H9 (cell line): ENCODE measurements around the gene FREM2. TPM values are rescaled to one million over a fixed set of nuclear protein-coding genes. Genes with fewer than 3 reads are reported as not detected.

Experiments
- DNase-seq: peaks from one replicate; pipeline ENCODE4 v3.0.0-alpha.2; 2017
- H2AFZ ChIP-seq: one replicate; pipeline ENCODE4 v1.6.1; 2013; ENCODE audit warnings: mild to moderate bottlenecking, low read length, control low read depth, moderate library complexity
- H2AK5ac ChIP-seq: 2 replicates; pipeline ENCODE4 v1.6.1; 2013; ENCODE audit warnings: low read length, control low read depth, mixed read lengths; ENCODE audit not compliant: insufficient read length
- H2BK120ac ChIP-seq: one replicate; pipeline ENCODE4 v1.6.1; 2013; ENCODE audit warnings: low read depth, mild to moderate bottlenecking, low read length, control low read depth, inconsistent platforms; ENCODE audit not compliant: poor library complexity, severe bottlenecking
- H2BK12ac ChIP-seq: 2 replicates; pipeline ENCODE4 v1.6.1; 2013; ENCODE audit warnings: low read length, control low read depth, mixed read lengths, low read depth; ENCODE audit not compliant: insufficient read length
- H2BK15ac ChIP-seq: 2 replicates; pipeline ENCODE4 v1.6.1; 2013; ENCODE audit warnings: low read depth, low read length, control low read depth
- H2BK20ac ChIP-seq: one replicate; pipeline ENCODE4 v1.6.1; 2013; ENCODE audit warnings: low read depth, mild to moderate bottlenecking, low read length, control low read depth, inconsistent platforms; ENCODE audit not compliant: poor library complexity, severe bottlenecking
- H2BK5ac ChIP-seq: 2 replicates; pipeline ENCODE4 v1.6.1; 2013; ENCODE audit warnings: low read length, control low read depth, mixed read lengths; ENCODE audit not compliant: insufficient read length
- H3K14ac ChIP-seq: 2 replicates; pipeline ENCODE4 v1.6.1; 2013; ENCODE audit warnings: low read length, control low read depth; ENCODE audit not compliant: insufficient read depth
- H3K18ac ChIP-seq: 2 replicates; pipeline ENCODE4 v1.6.1; 2013; ENCODE audit warnings: low read depth, mild to moderate bottlenecking, mixed read lengths, low read length, control low read depth; ENCODE audit not compliant: insufficient read length
- H3K23ac ChIP-seq: 2 replicates; pipeline ENCODE4 v1.6.1; 2013; ENCODE audit warnings: low read length, control low read depth, mixed read lengths, low read depth; ENCODE audit not compliant: insufficient read length
- H3K23me2 ChIP-seq: 2 replicates; pipeline ENCODE4 v1.6.1; 2013; ENCODE audit warnings: low read depth, mild to moderate bottlenecking, mixed read lengths, low read length, control low read depth; ENCODE audit not compliant: insufficient read length, poor library complexity, severe bottlenecking
- H3K27ac ChIP-seq: 2 replicates; pipeline ENCODE4 v1.5.1; 2013; ENCODE audit warnings: low read length, control low read depth, mixed read lengths, low read depth; ENCODE audit not compliant: insufficient read length
- H3K27me3 ChIP-seq: 2 replicates; pipeline ENCODE4 v1.6.1; 2013; ENCODE audit warnings: low read length, control low read depth, inconsistent platforms; ENCODE audit not compliant: insufficient read depth
- H3K4ac ChIP-seq: 2 replicates; pipeline ENCODE4 v1.6.1; 2013; ENCODE audit warnings: low read depth, mild to moderate bottlenecking, control low read depth, inconsistent platforms, low read length, moderate library complexity
- H3K4me1 ChIP-seq: 2 replicates; pipeline ENCODE4 v1.6.1; 2013; ENCODE audit warnings: low read length, control low read depth, inconsistent platforms; ENCODE audit not compliant: insufficient read depth
- H3K4me2 ChIP-seq: 2 replicates; pipeline ENCODE4 v1.6.1; 2013; ENCODE audit warnings: low read length, control low read depth, mixed read lengths; ENCODE audit not compliant: insufficient read length, insufficient read depth
- H3K56ac ChIP-seq: 2 replicates; pipeline ENCODE4 v1.6.1; 2013; ENCODE audit warnings: low read depth, mild to moderate bottlenecking, mixed read lengths, low read length, control low read depth; ENCODE audit not compliant: insufficient read length
- H3K79me1 ChIP-seq: 2 replicates; pipeline ENCODE4 v1.6.1; 2013; ENCODE audit warnings: low read depth, mild to moderate bottlenecking, moderate library complexity, low read length, control low read depth, inconsistent platforms; ENCODE audit not compliant: insufficient read depth, poor library complexity, severe bottlenecking
- H3K79me2 ChIP-seq: 2 replicates; pipeline ENCODE4 v1.6.1; 2013; ENCODE audit warnings: low read length, control low read depth, inconsistent platforms; ENCODE audit not compliant: insufficient read depth
- H3K9ac ChIP-seq: 2 replicates; pipeline ENCODE4 v1.6.1; 2013; ENCODE audit warnings: low read length, control low read depth, mixed read lengths; ENCODE audit not compliant: insufficient read length; ENCODE audit errors: extremely low read depth
- H3K9me3 ChIP-seq: one replicate; pipeline ENCODE4 v1.6.1; 2013; ENCODE audit warnings: low read depth, low read length, inconsistent platforms; ENCODE audit not compliant: control insufficient read depth
- H3T11ph ChIP-seq: one replicate; pipeline ENCODE4 v1.6.1; 2013; ENCODE audit warnings: mild to moderate bottlenecking, low read length, control low read depth, inconsistent platforms
- H4K20me1 ChIP-seq: one replicate; pipeline ENCODE4 v1.6.1; 2013; ENCODE audit not compliant: control insufficient read depth, insufficient read length, insufficient read depth
- H4K5ac ChIP-seq: 2 replicates; pipeline ENCODE4 v1.6.1; 2013; ENCODE audit warnings: low read depth, mild to moderate bottlenecking, mixed read lengths, low read length, control low read depth; ENCODE audit not compliant: insufficient read length
- H4K8ac ChIP-seq: replicated peaks from 2 replicates; pipeline ENCODE4 v1.6.1; 2013; ENCODE audit warnings: low read length, control low read depth, mixed read lengths, low read depth; ENCODE audit not compliant: insufficient read length
- H4K91ac ChIP-seq: 2 replicates; pipeline ENCODE4 v1.6.1; 2013; ENCODE audit warnings: low read depth, mild to moderate bottlenecking, moderate library complexity, mixed read lengths, low read length, control low read depth; ENCODE audit not compliant: insufficient read length
- H3K27ac Mint-ChIP-seq, 3 experiments: 2 replicates in 2 of 3; 3 replicates in 1 of 3; pipeline ENCODE4 v1.8.0; 2020 to 2021; ENCODE audit warnings: mixed read lengths in 3 of 3, mild to moderate bottlenecking in 1 of 3, moderate library complexity in 1 of 3
- H3K27me3 Mint-ChIP-seq: 2 replicates; pipeline ENCODE4 v1.8.0; 2021; ENCODE audit warnings: low read depth, mild to moderate bottlenecking, moderate library complexity, mixed read lengths
- H3K36me3 Mint-ChIP-seq, 3 experiments: 2 replicates in 2 of 3; 3 replicates in 1 of 3; pipeline ENCODE4 v1.8.0; 2020 to 2021; ENCODE audit warnings: low read depth in 3 of 3, mixed read lengths in 3 of 3; ENCODE audit not compliant: insufficient read depth in 1 of 3
- H3K4me1 Mint-ChIP-seq, 2 experiments: 2 replicates each; pipeline ENCODE4 v1.8.0; 2020; ENCODE audit warnings: mixed read lengths in 2 of 2
- H3K4me3 Mint-ChIP-seq, 2 experiments: 2 replicates in 1 of 2; 3 replicates in 1 of 2; pipeline ENCODE4 v1.8.0; 2020 to 2021; ENCODE audit warnings: mild to moderate bottlenecking in 2 of 2, mixed read lengths in 2 of 2, moderate library complexity in 1 of 2
- H3K9me3 Mint-ChIP-seq, 2 experiments: 2 replicates in 1 of 2; 3 replicates in 1 of 2; pipeline ENCODE4 v1.8.0; 2020; ENCODE audit warnings: mild to moderate bottlenecking in 2 of 2, mixed read lengths in 2 of 2, moderate library complexity in 1 of 2
- WGBS: extraction: QIAGEN DNeasy Blood & Tissue Kit; methylation state at CpG from one replicate; pipeline ENCODE4 v1.1.7; 2013; ENCODE audit warnings: missing lambda C conversion rate, low lambda C conversion rate, mixed read lengths; ENCODE audit not compliant: insufficient read length; ENCODE audit errors: extremely low coverage; 5-methylcytosine and 5-hydroxymethylcytosine counted together
- total RNA-seq: library from RNA; stranded (reverse); gene quantifications from 2 replicates; pipeline ENCODE4 v1.2.1, GENCODE V29; 2021
- TF ChIP-seq, protein P1 (sequence below): fragments of 200-600 bp; sonication (generic); conservative IDR thresholded peaks from 3 replicates; pipeline ENCODE4 v1.8.0; 2021; ENCODE audit warnings: antibody characterized with exemption, mild to moderate bottlenecking

The FREM2 gene
- total RNA-seq, 1 experiment from 2014 or later = 16.0 TPM

- no peaks in the 10 kb centered on the region for H4K20me1 ChIP-seq
- H3K23ac ChIP-seq = no peak overlapping the region
- H3K27ac Mint-ChIP-seq = peak overlapping the region in 1 of 3 experiments; percentile 53; a peak in 1 of 7 replicates
- no peak for DNase-seq
- no peaks in the 10 kb centered on the region for H3K9me3 ChIP-seq
- H3K56ac ChIP-seq = no peak overlapping the region
- TF ChIP-seq, protein P1, sequence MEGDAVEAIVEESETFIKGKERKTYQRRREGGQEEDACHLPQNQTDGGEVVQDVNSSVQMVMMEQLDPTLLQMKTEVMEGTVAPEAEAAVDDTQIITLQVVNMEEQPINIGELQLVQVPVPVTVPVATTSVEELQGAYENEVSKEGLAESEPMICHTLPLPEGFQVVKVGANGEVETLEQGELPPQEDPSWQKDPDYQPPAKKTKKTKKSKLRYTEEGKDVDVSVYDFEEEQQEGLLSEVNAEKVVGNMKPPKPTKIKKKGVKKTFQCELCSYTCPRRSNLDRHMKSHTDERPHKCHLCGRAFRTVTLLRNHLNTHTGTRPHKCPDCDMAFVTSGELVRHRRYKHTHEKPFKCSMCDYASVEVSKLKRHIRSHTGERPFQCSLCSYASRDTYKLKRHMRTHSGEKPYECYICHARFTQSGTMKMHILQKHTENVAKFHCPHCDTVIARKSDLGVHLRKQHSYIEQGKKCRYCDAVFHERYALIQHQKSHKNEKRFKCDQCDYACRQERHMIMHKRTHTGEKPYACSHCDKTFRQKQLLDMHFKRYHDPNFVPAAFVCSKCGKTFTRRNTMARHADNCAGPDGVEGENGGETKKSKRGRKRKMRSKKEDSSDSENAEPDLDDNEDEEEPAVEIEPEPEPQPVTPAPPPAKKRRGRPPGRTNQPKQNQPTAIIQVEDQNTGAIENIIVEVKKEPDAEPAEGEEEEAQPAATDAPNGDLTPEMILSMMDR = no peak
- H2AK5ac ChIP-seq = no peak overlapping the region
- no peaks in the 10 kb centered on the region for H3K27me3 Mint-ChIP-seq
- no peak overlapping the region for H2BK20ac ChIP-seq
- no peak overlapping the region for H4K8ac ChIP-seq
- H3K27me3 ChIP-seq = no peaks in the 10 kb centered on the region
- no peak overlapping the region for H2BK15ac ChIP-seq
- no CpG with 5 or more reads among the region's 5 CpGs for WGBS
- H3K18ac ChIP-seq = no peak overlapping the region
- H4K91ac ChIP-seq = no peak overlapping the region
- H3K4me1 Mint-ChIP-seq = peaks cover 1 to 5% of the 10 kb centered on the region in 2 experiments; a peak in 2 of 4 replicates
- H2BK5ac ChIP-seq = no peak overlapping the region
- H2AFZ ChIP-seq = no peak overlapping the region
- H3K14ac ChIP-seq = no peak overlapping the region
- no peak overlapping the region for H3K4me3 Mint-ChIP-seq
- peaks cover 6 to 14% (median 14%) of the 10 kb centered on the region in 3 experiments; a peak in 6 of 7 replicates for H3K36me3 Mint-ChIP-seq
- H3K4me1 ChIP-seq = no peaks in the 10 kb centered on the region; the same call in 1 of the 2 replicates
- no peak overlapping the region for H3K4ac ChIP-seq
- no peaks in the 10 kb centered on the region for H3K9me3 Mint-ChIP-seq
- H3K23me2 ChIP-seq = no peaks in the 10 kb centered on the region
- H2BK120ac ChIP-seq = no peak overlapping the region
- H3K79me1 ChIP-seq = no peaks in the 10 kb centered on the region
- H3K4me2 ChIP-seq = no peak overlapping the region
- H3K27ac ChIP-seq = no peak overlapping the region
- H3K9ac ChIP-seq = no peak overlapping the region
- H4K5ac ChIP-seq = no peak overlapping the region
- no peaks in the 10 kb centered on the region for H3K79me2 ChIP-seq
- no peak overlapping the region for H3T11ph ChIP-seq
- no peak overlapping the region for H2BK12ac ChIP-seq
Observed at GRCh38 chr13:38850868-38851626, 164.2 kb downstream of the FREM2 start.
